HG03442 (cell line): Measurements from ENCODE around the gene GPR146.

Experiments used
- ATAC-seq: cut with Tn5 transposase; IDR thresholded peaks from one replicate; pipeline ENCODE4 v1.9.1; 2021; ENCODE audit warnings: mild to moderate bottlenecking, moderate library complexity; ENCODE audit not compliant: unreplicated experiment

Gene GPR146

DNA sequence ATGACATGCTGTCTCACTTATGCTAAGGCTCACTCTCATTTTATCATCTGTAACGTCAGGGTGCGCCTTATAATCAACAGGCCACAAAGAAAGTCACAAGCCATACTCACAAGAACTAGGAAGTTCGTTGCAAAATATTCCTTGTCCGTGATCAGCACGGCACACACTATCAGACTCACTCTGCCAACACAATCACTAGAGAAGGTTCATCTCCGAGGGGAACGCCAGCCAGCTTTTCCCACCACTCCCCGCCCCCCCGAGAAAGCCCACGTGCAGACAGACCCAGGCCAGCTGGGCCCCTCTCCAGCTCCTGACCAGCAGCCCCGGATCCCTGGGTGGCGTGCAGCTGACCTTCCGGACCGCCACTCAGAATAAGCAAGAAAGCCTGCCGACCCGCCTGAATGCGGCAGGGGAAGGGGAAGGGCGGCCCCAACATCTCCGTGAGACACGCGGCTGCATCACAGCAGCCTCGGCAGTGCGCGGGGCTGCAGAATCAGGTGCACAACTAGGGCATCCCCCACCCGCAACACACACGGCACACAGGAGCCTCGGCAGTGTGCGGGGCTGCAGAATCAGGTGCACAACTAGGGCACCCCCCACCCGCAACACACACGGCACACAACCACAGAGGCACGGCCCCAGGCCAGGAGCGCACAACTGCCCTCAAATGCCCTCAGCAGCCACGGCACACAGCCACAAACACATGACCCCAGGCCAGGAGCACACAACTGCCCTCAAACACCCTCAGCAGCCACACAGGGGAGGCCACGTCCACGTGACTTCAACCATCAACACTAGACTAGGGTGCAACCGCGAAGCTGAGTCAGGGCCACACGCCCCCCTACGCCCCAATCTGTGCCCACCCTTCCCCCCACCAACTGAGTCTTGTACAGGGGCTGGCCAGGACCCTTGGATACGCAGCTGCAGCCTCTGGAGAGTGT, 2.5 kb upstream of the GPR146 start:
- no peak for ATAC-seq

DNA sequence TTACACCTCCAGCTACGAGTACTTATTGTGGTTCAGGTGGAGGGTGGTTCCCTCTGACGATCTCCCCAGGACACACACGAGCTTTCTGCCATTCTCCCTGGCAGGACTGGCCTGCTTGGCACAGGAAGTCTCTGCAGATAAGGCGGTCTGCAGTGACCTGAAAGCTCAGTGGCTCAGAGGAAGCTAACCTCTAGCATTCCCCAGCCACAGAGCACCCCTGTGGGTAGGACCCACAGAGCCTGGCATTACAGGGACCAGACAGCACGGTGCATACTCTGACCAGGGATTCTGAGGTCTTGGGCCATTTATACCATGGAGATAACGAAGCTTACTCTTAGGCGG, 1.9 kb upstream of the GPR146 start:
- no peak for ATAC-seq

DNA sequence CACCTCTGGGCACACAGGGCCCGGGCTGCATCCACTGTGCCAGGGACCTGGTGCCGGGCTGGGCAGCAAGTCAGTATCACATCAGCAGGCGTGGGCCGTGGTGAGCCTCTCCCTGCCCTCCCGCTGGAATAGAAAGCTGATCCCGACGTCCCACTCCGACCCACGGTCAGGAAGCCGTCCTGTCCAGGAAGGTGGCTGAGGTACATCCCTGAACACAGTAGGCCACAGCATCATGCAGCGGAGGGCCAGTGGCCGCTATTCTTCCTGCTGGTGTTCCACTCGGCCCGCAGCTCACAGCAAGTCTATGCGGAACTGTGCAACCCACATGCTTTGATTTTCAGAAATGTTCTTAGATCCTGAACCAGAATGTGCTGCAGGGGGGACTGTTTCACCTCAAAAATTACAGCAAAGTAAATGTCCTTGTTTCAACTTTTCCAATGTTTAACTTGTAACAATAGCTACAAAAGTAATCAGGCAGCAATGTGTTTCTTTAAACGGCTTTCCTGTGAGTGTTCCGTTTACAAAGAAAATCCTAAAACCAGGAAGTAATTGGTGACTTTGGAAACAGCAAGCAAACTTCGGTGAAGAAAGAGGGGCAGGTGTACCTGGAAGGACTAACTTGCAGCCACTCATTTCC, 676 bp upstream of the GPR146 start:
- no peak for ATAC-seq

DNA sequence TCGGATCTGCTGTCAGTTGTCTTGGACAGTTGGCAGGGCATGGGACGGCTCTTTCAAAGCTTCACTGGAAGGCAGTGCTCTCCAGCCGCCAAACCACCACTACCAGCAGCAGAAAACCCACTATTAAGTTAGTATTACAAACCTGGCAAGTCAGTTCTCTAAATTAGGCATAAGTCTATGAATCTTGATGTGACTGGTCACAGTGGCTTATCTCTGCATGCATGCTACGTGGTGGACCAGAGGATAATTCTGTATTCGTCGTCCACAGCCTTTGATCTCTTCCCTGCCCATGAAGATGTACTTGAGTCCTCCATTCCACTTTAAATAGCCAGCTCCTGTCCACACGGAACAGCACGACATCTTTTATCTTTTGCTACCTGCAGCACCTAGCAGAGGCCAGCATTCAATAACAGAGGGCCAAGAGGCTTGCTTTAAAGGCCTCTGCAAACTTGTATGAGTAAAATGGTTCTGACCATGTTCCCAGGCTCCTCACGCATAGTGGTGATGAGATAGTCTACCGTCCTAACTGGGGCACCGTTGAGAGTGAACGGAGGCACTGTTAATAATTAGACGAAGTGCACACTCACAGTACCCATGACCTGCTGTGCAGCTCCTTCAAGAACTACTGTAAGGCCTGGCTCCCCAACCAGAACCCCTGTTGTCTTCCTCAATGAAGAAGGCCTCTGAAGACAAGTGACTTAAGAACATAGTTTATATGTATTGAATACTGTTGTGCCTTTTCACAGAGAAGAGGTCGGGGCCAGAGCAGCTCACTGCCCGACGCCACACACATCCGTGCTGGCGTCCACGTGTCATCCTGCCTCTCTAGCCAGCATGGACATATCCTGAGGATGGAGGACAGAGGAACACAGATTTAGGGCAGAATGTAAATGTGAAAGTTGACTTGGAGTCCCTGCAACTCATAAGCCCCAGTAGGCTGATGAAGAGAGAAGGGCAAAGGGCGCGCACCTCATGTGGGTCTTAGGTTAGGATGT, 1.0 kb downstream of the GPR146 start:
- ATAC-seq, result no peak

DNA sequence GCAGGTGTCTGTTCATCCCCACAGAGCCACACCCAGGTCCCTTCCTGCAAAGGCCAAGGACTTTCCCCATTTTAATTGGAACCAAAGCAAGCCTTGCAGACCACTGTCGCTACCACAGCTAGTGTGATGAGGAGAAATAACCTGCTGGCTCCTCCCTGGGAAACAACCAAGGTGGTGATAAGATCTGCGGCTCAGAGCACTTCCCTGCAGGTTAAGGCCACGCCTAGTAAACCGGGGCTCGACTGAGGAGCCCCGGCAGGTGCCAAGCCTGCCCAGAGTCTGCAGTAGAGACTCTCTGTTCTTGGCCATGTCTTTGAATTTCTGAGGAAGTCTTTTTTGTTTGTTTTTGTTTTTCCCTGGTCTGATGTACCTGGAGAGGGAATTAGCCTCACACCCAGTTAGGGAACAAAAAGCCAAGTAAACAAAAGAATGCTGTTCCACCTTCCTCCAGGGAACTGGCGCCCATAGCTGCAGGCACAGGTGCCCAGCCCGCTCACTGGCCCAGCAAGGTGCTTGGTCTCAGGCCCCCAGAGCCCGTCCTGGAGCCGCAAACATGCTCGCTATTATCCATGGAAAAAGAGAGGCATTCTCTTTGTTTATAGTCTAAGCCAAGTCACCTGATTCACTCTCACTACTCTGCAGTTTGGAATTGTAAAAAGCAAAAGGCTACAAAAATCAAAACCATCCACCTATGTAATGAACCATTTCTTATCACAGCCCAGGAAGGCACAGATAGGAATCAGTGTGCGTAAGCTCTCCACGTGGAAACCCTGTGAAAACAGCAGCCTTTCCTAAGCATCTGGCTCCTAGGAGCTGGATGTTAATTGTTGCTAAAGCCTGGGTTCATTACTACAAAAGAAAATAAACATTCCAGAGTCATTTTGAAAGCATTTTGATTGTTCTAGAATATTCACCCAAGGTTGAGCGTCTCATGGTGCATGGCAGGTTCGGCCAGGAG, 2.7 kb downstream of the GPR146 start:
- no peak for ATAC-seq

DNA sequence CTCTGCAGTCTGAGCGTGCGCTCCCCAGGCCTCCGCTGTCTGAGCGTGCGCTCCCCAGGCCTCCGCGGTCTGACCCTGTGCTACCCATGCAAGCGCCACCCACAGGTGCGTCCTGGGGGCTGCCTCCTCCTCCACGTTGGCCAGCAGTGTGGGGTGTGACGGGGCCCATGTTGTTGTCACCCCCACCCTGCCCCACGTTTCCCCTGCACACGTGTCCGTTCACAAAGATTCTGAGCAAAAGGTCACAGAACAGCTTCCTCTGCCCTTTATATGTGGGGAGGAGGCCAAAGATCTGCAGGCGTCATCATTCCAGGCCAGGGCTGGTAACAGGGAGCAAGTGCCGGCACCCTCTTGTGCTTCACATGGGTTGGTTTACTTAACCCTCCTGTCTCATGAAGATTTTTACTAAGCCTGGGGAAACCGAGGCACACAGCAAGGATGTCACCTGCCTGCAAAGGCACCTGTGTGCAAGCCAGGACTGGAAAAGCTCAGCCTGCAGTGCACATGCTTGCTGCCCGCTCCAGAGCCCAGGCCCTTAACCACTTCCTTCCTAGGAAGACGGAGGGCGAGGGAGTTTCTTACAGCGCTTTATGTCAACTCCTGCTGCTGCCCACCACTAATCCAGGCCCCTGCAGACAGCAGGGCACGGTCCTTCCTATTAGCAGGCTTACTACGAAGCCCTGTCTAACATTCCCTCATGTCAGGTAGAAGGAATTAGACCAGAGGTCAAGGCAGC, 4.8 kb downstream of the GPR146 start:
- no peak for ATAC-seq

DNA sequence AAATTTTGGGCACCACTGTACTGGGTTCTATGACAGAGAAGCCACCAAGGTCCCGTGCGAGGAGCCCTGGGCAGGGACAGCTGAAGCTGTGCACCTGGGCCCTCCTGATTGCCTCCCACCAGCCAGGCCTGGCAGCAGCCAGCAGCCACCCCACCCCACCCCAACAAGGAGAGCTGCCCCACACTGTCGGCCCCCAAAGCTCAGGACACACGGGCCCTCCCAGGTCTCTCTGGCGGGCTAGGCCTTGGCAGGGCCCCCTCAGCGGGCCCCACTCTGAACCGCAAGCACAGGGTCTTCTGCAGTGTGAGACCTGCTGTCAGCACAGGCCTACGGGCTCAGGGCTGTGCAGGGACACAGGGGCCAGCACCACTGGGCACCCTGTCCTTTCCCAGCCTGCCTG, 5.5 kb downstream of the GPR146 start:
- no peak for ATAC-seq

DNA sequence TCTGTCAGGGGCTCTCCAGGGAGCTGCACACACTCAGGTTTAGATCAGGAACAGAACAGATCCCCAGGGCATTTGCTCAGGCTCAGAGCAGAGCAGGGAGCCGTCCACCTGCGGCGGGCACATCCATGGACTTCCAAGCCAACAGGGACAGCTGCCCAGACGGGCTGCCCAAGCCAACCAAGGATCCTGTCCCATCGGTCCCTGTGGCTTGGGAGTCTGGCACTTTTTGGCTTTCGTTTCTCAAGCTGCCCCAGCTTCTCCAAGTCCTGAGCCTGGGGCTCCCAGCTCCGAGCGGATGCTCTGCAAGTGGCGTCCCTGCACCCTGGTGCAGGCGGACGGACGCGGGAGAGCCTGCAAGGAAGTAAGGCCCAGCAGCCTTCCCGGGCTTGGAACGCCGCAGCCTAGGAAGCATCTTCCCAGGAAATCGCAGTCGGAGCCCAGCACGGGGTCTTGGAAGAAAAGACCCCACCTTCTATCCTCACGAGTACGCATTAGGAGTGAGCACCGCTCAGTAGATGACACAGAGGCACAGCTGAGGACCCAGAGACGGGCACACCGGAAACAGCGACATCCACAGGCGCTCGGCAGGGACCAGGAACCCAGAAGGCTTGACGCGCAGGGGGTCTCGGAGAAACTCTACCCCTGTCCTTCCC, 6.0 kb downstream of the GPR146 start:
- ATAC-seq, result no peak

DNA sequence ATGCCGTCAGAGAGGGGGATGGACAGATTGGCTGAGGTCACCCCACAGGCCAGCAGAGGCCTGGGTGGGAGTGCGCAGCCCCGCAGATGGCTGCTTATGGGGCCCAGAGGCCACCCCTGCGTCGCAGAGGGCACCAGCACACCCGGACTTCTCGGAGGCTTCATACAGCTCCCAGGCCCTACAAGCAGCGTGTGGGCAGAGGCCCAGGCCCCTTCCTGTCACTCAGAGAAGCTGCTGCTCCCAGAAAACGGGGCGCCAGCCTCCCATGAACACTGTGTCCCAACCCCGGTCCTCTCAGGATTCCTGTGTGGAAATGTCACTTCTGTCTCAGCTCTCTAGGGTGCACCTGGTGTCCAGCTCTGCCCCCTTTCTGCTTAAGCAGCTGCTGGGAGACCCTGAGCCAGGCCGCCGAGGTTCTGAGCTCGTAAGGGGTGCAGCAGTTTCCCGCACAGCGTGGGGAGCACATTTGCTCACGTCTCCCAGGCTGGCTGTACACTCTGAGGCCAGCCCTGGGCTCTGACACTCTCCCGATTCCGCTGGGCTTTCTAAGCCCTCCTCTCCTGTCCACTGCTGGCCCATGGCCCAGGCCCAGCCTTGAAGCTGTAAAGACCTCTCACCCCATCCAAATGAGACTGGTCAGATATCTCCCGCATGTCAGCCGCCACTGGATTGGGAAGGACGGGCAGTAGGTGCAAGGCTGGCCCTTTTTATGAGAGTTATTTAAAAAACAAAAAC, 6.8 kb downstream of the GPR146 start:
- no peak for ATAC-seq

DNA sequence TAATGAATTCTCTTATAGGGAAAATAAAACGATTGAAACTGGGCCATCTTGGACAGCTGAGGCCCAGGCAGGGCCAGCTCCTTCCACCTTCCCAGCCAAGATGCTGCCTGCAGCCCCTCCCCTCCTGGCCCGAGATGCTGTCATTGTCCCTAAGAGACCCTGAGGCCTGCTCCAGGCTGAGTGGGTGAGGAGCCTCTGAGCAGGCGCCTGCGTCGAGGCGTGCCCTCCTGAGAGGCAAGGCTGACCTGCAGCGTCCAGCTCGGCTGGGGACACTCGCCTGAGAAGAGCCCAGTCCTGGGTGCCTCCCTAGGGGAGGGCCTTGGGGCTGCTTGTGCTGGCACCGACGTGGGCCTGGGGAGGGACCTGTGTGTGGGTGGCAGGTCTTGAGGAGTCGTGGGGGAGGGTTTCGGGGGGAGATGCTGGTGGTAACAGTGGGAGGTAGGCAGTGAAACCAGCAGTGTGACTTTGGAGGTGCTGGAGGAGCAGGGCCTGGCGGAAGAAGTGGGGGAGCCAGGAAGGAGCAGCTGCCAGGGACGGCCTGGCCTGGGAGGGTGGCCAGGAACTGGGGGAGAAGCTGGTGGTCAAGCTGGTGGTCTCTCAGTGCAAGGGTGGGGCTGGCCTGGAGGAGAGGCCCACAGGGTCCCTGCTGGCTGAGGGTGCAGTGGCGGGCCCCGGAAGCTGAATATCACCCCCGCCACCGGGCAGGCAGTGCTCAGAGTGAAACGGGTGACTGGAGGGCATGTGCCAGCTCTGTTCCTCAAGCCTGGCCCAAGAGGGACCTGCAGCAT, 7.9 kb downstream of the GPR146 start:
- ATAC-seq, result no peak

DNA sequence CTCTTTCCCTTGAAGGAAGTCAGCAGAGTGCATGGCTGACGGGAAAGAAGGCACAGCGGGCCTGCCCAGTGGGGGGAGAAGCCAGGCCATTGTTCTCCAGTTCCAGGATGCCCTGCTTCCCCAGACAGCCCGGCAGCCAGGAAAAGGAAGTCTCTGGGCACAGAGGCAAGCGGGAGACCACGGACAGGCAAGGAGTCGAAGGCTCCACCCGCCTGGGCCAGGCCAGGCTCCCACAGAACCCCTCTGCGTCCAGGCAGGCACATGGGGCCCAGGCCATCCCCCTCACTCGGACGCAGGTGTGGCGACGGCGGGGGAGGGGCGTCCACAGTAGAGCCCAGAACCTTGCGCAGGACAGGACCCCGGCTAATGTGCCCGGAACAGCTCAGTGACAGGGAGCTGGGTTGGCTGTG, 8.7 kb downstream of the GPR146 start:
- ATAC-seq, result no peak

DNA sequence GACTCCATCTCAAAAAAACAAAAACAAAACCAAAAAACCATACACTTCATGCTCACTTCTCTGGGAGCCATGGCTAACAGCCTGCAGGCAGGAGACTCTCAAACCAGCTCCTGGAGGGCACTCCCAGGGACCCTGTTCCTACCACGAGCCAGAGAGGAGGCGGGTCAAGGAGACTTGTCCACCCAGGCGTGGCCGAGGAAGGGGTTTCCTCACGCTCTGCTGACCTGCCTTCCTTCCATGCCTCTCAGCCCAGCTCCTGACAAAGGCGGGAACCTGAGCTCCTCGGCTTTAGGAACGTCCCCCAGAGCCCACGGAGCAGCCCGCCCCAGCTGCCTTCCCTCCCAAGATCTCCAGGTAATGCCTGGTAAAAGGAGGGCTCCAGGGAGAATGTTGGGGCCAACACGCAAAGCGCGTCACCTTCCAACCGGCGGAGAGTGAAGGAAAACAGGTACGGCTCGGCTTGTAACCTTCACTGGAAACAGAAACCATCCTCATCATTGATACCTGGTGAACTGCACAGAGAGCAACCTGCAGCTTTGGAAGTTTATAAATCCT, 9.5 kb downstream of the GPR146 start:
- ATAC-seq, result no peak

DNA sequence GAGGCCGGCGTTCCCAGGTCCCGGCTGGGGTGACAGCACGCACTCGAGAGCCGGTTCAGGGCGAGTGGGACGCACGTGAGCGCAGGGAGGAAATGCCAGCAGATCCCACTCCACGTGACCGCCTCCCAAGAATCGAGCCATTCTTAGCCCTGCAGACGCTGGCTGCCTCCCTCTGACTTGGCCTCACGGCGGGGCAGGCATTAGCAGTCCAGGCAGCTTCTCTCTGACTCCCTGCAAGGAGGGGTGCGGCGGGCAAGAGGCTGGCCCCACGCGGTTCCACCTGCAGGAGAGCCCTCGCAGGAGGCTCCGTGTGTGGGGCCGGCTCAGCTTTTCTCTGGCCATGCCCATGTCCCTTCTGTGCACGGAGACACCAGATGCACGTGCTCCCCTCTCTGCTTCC, 10.1 kb downstream of the GPR146 start:
- no peak for ATAC-seq

DNA sequence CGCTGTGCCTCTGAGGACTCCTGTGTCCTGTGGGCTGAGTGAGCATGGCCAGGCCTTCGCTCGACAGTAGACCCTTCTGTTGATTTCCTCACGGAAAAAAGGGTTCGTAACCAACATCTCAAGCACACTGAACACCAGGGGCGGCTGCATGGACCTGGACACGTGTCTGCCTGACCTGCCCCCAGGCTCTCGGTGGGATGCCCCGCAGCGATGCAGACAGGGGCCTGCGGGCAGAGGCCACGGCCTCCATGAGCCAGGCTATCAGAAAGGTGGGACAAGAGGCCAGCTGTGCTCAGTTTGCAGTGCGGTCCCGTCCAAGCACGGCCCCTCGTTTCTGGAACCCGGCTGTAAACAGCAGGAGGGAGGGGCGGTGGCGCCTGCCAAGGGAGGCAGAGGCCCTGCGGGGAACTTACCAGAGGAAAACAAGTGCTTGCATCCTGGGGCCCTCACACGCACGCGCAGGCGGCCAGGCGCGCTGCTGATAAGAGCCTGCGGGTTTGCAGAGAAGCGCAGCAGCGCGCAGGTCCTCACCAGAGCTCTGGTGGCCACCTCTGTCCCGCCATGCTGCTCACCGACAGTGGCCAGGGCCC, 10.6 kb downstream of the GPR146 start:
- ATAC-seq, result no peak

DNA sequence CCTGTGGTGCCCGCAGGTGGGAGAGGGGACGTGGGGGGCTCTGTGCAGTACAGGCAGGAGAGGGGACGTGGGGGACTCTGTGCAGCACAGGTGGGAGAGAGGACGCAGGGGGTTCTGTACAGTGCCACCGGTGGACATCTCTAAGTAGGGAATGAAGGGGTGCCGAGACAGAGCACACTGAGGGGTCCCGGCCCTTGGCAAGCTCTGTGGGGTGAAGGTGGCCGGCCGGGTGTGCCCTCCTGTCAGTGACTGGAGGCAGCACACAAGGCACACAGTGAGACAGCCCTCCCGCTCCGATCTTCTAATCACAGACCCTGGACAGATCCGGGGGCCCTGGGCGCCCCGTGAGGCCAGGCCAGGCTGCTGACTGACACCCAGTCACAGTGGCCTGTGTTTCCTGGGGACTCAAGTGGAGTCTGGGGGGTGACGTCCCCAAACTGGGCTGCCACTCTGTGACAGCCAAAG, 11.2 kb downstream of the GPR146 start:
- no peak for ATAC-seq

DNA sequence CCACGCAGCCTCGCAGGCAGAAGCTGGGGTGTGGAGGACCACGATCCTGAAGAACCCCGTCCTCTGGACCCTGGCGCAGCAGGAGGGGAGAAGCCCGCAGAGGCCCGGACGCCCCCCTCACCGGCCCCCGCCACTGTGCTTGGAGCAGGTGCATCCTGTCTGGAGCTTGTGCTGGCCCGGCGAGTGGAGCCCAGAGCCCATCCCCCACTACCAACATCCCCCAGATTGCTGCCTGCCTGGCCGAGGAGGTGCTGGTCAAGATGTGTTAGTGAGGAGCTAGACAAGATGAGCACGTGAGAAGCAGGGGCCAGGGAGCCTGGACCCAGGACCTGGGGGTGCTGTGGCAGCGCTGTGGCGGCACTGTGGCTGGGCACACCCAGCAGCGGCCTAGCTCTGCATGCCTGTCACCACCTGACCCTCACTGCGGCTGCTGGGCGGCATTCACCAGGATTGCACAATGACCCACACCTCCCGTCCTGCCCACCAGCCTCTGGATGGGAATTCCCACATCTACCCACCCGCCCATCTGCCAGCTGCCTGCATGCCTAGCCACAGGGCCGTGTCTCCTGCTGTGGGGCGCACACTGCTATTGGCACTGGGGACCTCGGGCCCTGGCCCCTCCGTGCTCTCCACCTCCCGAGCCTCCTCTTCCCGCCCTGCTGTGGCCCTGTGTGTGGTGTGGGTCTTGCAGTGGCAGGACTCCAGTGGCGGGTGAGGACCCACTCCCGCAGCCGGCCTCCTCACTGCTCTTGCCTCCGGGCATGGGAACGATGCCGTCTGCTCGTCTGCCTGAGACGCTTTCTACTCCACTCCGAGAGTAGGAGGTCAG, 11.8 kb downstream of the GPR146 start:
- no peak for ATAC-seq
